CD14-positive monocyte (primary cell): ENCODE measurements around the gene BAAT. TPM values are rescaled to one million over a fixed set of nuclear protein-coding genes. Genes with fewer than 3 reads are reported as not detected.
A peak's percentile ranks its signal among the peaks of the same experiment; 100 is the strongest.

Source experiments
- DNase-seq, 3 donors: peaks; one replicate each; pipeline ENCODE4 v3.0.0-alpha.2; 2011 to 2022
- H2AFZ ChIP-seq: 2 replicates; pipeline ENCODE4 v1.6.0; 2012; ENCODE audit warnings: mild to moderate bottlenecking, low read depth, low read length, inconsistent platforms; ENCODE audit not compliant: insufficient read depth, poor library complexity, severe bottlenecking
- H3K27ac ChIP-seq, 2 donors: 1 replicate in 1 of 2; 2 replicates in 1 of 2; pipeline ENCODE4 v1.5.1; 2012 to 2013; ENCODE audit warnings: low read length in 2 of 2, control low read depth in 1 of 2, inconsistent platforms in 1 of 2, low read depth in 1 of 2, mild to moderate bottlenecking in 1 of 2
- H3K27me3 ChIP-seq, 2 donors: one replicate each; pipeline versions ENCODE4 v1.6.0 to v1.6.1; 2011 to 2013; ENCODE audit warnings: low read length in 2 of 2; ENCODE audit not compliant: control insufficient read depth in 2 of 2, insufficient read depth in 2 of 2
- H3K36me3 ChIP-seq, 2 donors: replicated peaks in 1 of 2; 1 replicate in 1 of 2; 2 replicates in 1 of 2; pipeline versions ENCODE4 v1.5.1 to v1.6.1; 2012 to 2013; ENCODE audit warnings: low read length in 2 of 2, control low read depth in 1 of 2, inconsistent platforms in 1 of 2, mild to moderate bottlenecking in 1 of 2; ENCODE audit not compliant: insufficient read depth in 2 of 2, control insufficient read depth in 1 of 2
- H3K4me1 ChIP-seq, 2 donors: 1 replicate in 1 of 2; 2 replicates in 1 of 2; pipeline versions ENCODE4 v1.5.1 to v1.6.1; 2012 to 2013; ENCODE audit warnings: low read length in 2 of 2, control low read depth in 1 of 2, inconsistent platforms in 1 of 2, mild to moderate bottlenecking in 1 of 2, moderate library complexity in 1 of 2; ENCODE audit not compliant: insufficient read depth in 2 of 2, control insufficient read depth in 1 of 2
- H3K4me2 ChIP-seq: replicated peaks from 2 replicates; pipeline ENCODE3; 2012; ENCODE audit warnings: low read length, moderate library complexity, mild to moderate bottlenecking; ENCODE audit not compliant: poor library complexity, severe bottlenecking; ENCODE audit errors: extremely low read depth
- H3K4me3 ChIP-seq, 3 experiments: fragments of 200-600 bp in 1 of 3; sonication (generic) in 1 of 3; replicated peaks in 1 of 3; 1 replicate in 2 of 3; 2 replicates in 1 of 3; pipeline ENCODE4 v1.5.1; 2011 to 2013; ENCODE audit warnings: low read length in 3 of 3, mild to moderate bottlenecking in 3 of 3, control low read depth in 2 of 3, low read depth in 2 of 3, inconsistent platforms in 1 of 3, moderate library complexity in 1 of 3
- H3K79me2 ChIP-seq: 2 replicates; pipeline ENCODE4 v1.6.0; 2012; ENCODE audit warnings: mild to moderate bottlenecking, control low read depth, inconsistent platforms, low read length, moderate library complexity; ENCODE audit not compliant: insufficient read depth
- H3K9ac ChIP-seq: 2 replicates; pipeline ENCODE4 v1.6.0; 2017; ENCODE audit warnings: low read length, mild to moderate bottlenecking; ENCODE audit not compliant: insufficient read depth, poor library complexity, severe bottlenecking
- H3K9me3 ChIP-seq, 2 donors: replicated peaks in 1 of 2; 1 replicate in 1 of 2; 2 replicates in 1 of 2; pipeline versions ENCODE4 v1.5.1 to v1.6.1; 2012 to 2013; ENCODE audit warnings: low read length in 2 of 2, control low read depth in 1 of 2; ENCODE audit not compliant: control insufficient read depth in 1 of 2, insufficient read depth in 1 of 2
- H4K20me1 ChIP-seq: 2 replicates; pipeline ENCODE4 v1.6.0; 2012; ENCODE audit warnings: mild to moderate bottlenecking, low read length, control low read depth, moderate library complexity; ENCODE audit not compliant: insufficient read depth
- H3K27ac Mint-ChIP-seq, 7 donors: one replicate each; pipeline ENCODE4 v1.8.0; 2020; ENCODE audit warnings: mild to moderate bottlenecking in 7 of 7, mixed read lengths in 7 of 7, moderate library complexity in 6 of 7, inconsistent platforms in 2 of 7
- H3K27me3 Mint-ChIP-seq, 3 donors: one replicate each; pipeline ENCODE4 v1.8.0; 2021 to 2022; ENCODE audit warnings: low read depth in 3 of 3, mild to moderate bottlenecking in 3 of 3, mixed read lengths in 3 of 3, moderate library complexity in 3 of 3, inconsistent platforms in 1 of 3
- H3K36me3 Mint-ChIP-seq, 2 donors: one replicate each; pipeline ENCODE4 v1.8.0; 2020; ENCODE audit warnings: mixed read lengths in 2 of 2, inconsistent platforms in 1 of 2, mild to moderate bottlenecking in 1 of 2
- H3K4me1 Mint-ChIP-seq: one replicate; pipeline ENCODE4 v1.8.0; 2020; ENCODE audit warnings: mild to moderate bottlenecking, mixed read lengths
- H3K4me3 Mint-ChIP-seq, 2 donors: one replicate each; pipeline ENCODE4 v1.8.0; 2020; ENCODE audit warnings: mild to moderate bottlenecking in 2 of 2, mixed read lengths in 2 of 2, moderate library complexity in 1 of 2
- H3K9me3 Mint-ChIP-seq, 7 donors: one replicate each; pipeline ENCODE4 v1.8.0; 2020 to 2022; ENCODE audit warnings: mixed read lengths in 7 of 7, mild to moderate bottlenecking in 6 of 7, moderate library complexity in 6 of 7, inconsistent platforms in 2 of 7
- CTCF ChIP-seq: fragments of 200-600 bp; IDR thresholded peaks from one replicate; pipeline ENCODE4 v1.8.0; 2022; ENCODE audit warnings: antibody characterized with exemption, mild to moderate bottlenecking
- WGBS: methylation state at CpG from one replicate; pipeline ENCODE4 v1.1.5; 2013; ENCODE audit warnings: missing lambda C conversion rate; ENCODE audit not compliant: insufficient coverage; 5-methylcytosine and 5-hydroxymethylcytosine counted together
- intact Hi-C, 2 donors: fragments of 100-400 bp; cut with micrococcal nuclease; formaldehyde crosslinking; loops; one replicate each; pipeline versions ENCODE4 v1.15.0 to v1.15.1; 2023
- polyA plus RNA-seq, 3 donors: library from polyadenylated mRNA; depleted of rRNA in 1 of 3; unstranded in 2 of 3; stranded (reverse) in 1 of 3; fragments of 300-500 nt in 2 of 3; fragments of >200 nt in 1 of 3; fragmentation: Illumina TruSeq in 2 of 3; gene quantifications; 1 replicate in 2 of 3; 2 replicates in 1 of 3; pipeline ENCODE4 v1.2.3, GENCODE V29; 2012 to 2021
- small RNA-seq: library from RNA; depleted of rRNA; stranded (forward); fragments of <200 nt; gene quantifications from one replicate; pipeline ENCODE3, GENCODE V24; 2012; ENCODE audit warnings: low read depth; ENCODE audit not compliant: insufficient read length

The BAAT gene
- polyA plus RNA-seq, 3 donors, result not detected

- H3K9me3 Mint-ChIP-seq, result no peaks in the 10 kb centered on the region
- no peaks in the 10 kb centered on the region for H3K36me3 Mint-ChIP-seq
- Histone ChIP-seq H3K27ac (no peak overlapping the region), H3K9me3 (no peaks in the 10 kb centered on the region), H4K20me1 (no peaks in the 10 kb centered on the region), H3K79me2 (no peaks in the 10 kb centered on the region), H3K36me3 (no peaks in the 10 kb centered on the region), H3K9ac (no peak overlapping the region), H3K4me3 (no peak overlapping the region), H2AFZ (no peak overlapping the region), H3K27me3 (peaks cover 0 to 6% of the 10 kb centered on the region in 2 donors), H3K4me1 (no peaks in the 10 kb centered on the region), H3K4me2 (no peak overlapping the region)
- no peak overlapping the region for H3K4me3 Mint-ChIP-seq
- peaks cover 1 to 11% (median 3%) of the 10 kb centered on the region in 3 donors for H3K27me3 Mint-ChIP-seq
- peak; percentile 12 to 62 (median 44) for DNase-seq
- H3K4me1 Mint-ChIP-seq, result no peaks in the 10 kb centered on the region
- whole genome bisulfite sequencing, result 13% methylated on average over 2 of the region's 4 CpGs
- intact Hi-C loops, result loop anchor here (5.0 to 10.0 kb wide), 3 partner anchors 595 to 707 kb away; no protein-coding TSS in a partner anchor
- H3K27ac Mint-ChIP-seq, result no peak overlapping the region
- TF ChIP-seq CTCF, result peak; percentile 79
These were observed 72.9 kb downstream of the BAAT start for GRCh38 chr9:101311758-101312420.

GRCh38 chr9:101311191-101311590 lies 73.6 kb downstream of the BAAT start:
- H3K4me1 ChIP-seq, result no peaks in the 10 kb centered on the region
- H3K9me3 Mint-ChIP-seq, result no peaks in the 10 kb centered on the region
- H2AFZ ChIP-seq, result no peak overlapping the region
- intact Hi-C loops, result loop anchor here (5.0 to 10.0 kb wide), 3 partner anchors 594 to 706 kb away; no protein-coding TSS in a partner anchor
- no peak overlapping the region for H3K4me2 ChIP-seq
- DNase-seq, result no peak
- no peak overlapping the region for H3K4me3 Mint-ChIP-seq
- H3K27me3 ChIP-seq, result peaks cover 0 to 6% of the 10 kb centered on the region in 2 donors
- H3K36me3 ChIP-seq, result no peaks in the 10 kb centered on the region
- no peaks in the 10 kb centered on the region for H3K9me3 ChIP-seq
- no peak overlapping the region for H3K27ac Mint-ChIP-seq
- no CpG with 5 or more reads among the region's 2 CpGs for WGBS
- no peaks in the 10 kb centered on the region for H3K79me2 ChIP-seq
- no peaks in the 10 kb centered on the region for H3K4me1 Mint-ChIP-seq
- H3K36me3 Mint-ChIP-seq, result no peaks in the 10 kb centered on the region
- H3K27ac ChIP-seq, result no peak overlapping the region
- TF ChIP-seq CTCF, result no peak
- H3K9ac ChIP-seq, result no peak overlapping the region
- no peaks in the 10 kb centered on the region for H4K20me1 ChIP-seq
- no peak overlapping the region for H3K4me3 ChIP-seq
- peaks cover 1 to 9% (median 3%) of the 10 kb centered on the region in 3 donors for H3K27me3 Mint-ChIP-seq

Small RNAs within 50 kb of the gene (small RNA-seq; reads per million reads assigned to genes)
- gene RF00322, result not detected

Other genes with a start within 250 kb of the BAAT start
- gene MRPL50, start 13.6 kb upstream of the BAAT start, polyA plus RNA-seq, result 1 to 10 TPM; 1.9 to 4.9 (median 4.8) TPM
- 1 to 10 TPM in 2 of 3 donors, under 1 TPM in 1; 0.72 to 1.8 (median 1.2) TPM for gene ZNF189, start 13.8 kb upstream of the BAAT start, polyA plus RNA-seq
- gene ALDOB, start 50.8 kb upstream of the BAAT start, polyA plus RNA-seq, result not detected
- gene RNF20, start 148.8 kb upstream of the BAAT start, polyA plus RNA-seq, result 10 to 100 TPM in 2 of 3 donors, 1 to 10 TPM in 1; 7.2 to 35.2 (median 22.3) TPM
- gene PPP3R2, start 210.0 kb upstream of the BAAT start, polyA plus RNA-seq, result under 1 TPM in 1 of 3 donors, not detected in 2; 0.11 TPM